Measurements from ENCODE around the gene TBR1.

The TBR1 gene

GRCh38 chr2:161415987-161416707, at the start of gene TBR1:
TBR1 (plus strand) TSS chr2:161416297; CDS start chr2:161416411, 114 bp downstream.
- no peak for DNase-seq (ENCODE audit: low read depth in 2 of 2)

GRCh38 chr2:161367675-161368074, 48.4 kb upstream of the TBR1 start:
- no peak for DNase-seq (ENCODE audit: low read depth in 2 of 2)

GRCh38 chr2:161369311-161369710, 46.8 kb upstream of the TBR1 start:
- DNase-seq (ENCODE audit: low read depth in 2 of 2), result no peak

GRCh38 chr2:161370981-161371380, 45.1 kb upstream of the TBR1 start:
- no peak for DNase-seq (ENCODE audit: low read depth in 2 of 2)

- no peak for DNase-seq (ENCODE audit: low read depth in 2 of 2)
Observed at GRCh38 chr2:161371869-161372268, 44.2 kb upstream of the TBR1 start.

- no peak for DNase-seq (ENCODE audit: low read depth in 2 of 2)
Observed at GRCh38 chr2:161373942-161374341, 42.2 kb upstream of the TBR1 start.

GRCh38 chr2:161374446-161374845, 41.7 kb upstream of the TBR1 start:
- no peak for DNase-seq (ENCODE audit: low read depth in 2 of 2)

GRCh38 chr2:161379740-161380139, 36.4 kb upstream of the TBR1 start:
- DNase-seq (ENCODE audit: low read depth in 2 of 2), result no peak

GRCh38 chr2:161381546-161381945, 34.6 kb upstream of the TBR1 start:
- DNase-seq (ENCODE audit: low read depth in 2 of 2), result no peak

GRCh38 chr2:161382747-161383146, 33.4 kb upstream of the TBR1 start:
- no peak for DNase-seq (ENCODE audit: low read depth in 2 of 2)

GRCh38 chr2:161384864-161385263, 31.2 kb upstream of the TBR1 start:
- no peak for DNase-seq (ENCODE audit: low read depth in 2 of 2)

- no peak for DNase-seq (ENCODE audit: low read depth in 2 of 2)
Observed at GRCh38 chr2:161386228-161386824, 29.8 kb upstream of the TBR1 start.

- no peak for DNase-seq (ENCODE audit: low read depth in 2 of 2)
Observed at GRCh38 chr2:161388146-161388779, 27.8 kb upstream of the TBR1 start.

GRCh38 chr2:161391737-161392506, 24.2 kb upstream of the TBR1 start:
- no peak for DNase-seq (ENCODE audit: low read depth in 2 of 2)

- no peak for DNase-seq (ENCODE audit: low read depth in 2 of 2)
Observed at GRCh38 chr2:161400076-161400475, 16.0 kb upstream of the TBR1 start.

- no peak for DNase-seq (ENCODE audit: low read depth in 2 of 2)
Observed at GRCh38 chr2:161402297-161402696, 13.8 kb upstream of the TBR1 start.

GRCh38 chr2:161406316-161406715, 9.8 kb upstream of the TBR1 start:
- no peak for DNase-seq (ENCODE audit: low read depth in 2 of 2)

GRCh38 chr2:161407597-161407996, 8.5 kb upstream of the TBR1 start:
- DNase-seq (ENCODE audit: low read depth in 2 of 2), result no peak

GRCh38 chr2:161409308-161409907, 6.7 kb upstream of the TBR1 start:
- DNase-seq (ENCODE audit: low read depth in 2 of 2), result no peak

- no peak for DNase-seq (ENCODE audit: low read depth in 2 of 2)
Observed at GRCh38 chr2:161412346-161412745, 3.8 kb upstream of the TBR1 start.

- no peak for DNase-seq (ENCODE audit: low read depth in 2 of 2)
Observed at GRCh38 chr2:161414042-161415033, 1.8 kb upstream of the TBR1 start.
